ENCODE data around the gene SHROOM1. TPM values are rescaled to one million over a fixed set of nuclear protein-coding genes. Genes with fewer than 3 reads are reported as not detected.

The SHROOM1 gene
- total RNA-seq, 1 donor from 2014 or later = 4.5 TPM

DNA sequence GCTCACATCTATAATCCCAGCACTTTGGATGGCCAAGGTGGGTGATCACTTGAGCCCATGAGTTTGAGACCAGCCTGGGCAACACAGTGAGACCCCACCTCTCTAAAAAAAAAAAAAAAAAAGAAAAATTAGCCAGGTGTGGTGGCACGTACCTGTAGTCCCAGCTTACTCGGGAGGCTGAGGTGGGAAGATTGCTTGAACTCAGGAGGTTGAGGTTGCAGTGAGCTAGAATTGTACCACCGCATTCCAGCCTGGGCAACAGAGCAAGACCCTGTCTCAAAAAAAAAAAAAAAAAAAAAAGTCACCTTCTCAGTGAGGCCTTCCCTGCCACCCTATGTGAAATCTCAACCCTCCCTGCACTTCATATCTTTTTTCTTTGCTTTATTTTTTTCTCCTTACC, 39.4 kb downstream of the SHROOM1 start:
- Mint-ChIP-seq H3K36me3 (ENCODE audit: unreplicated experiment) (no peaks in the 10 kb centered on the region), H3K9me3 (ENCODE audit: unreplicated experiment) (no peaks in the 10 kb centered on the region), H3K27me3 (ENCODE audit: unreplicated experiment) (peaks cover 23% of the 10 kb centered on the region), H3K4me1 (ENCODE audit: unreplicated experiment) (no peaks in the 10 kb centered on the region), H3K4me3 (ENCODE audit: unreplicated experiment) (no peak overlapping the region), H3K27ac (ENCODE audit: unreplicated experiment) (no peak overlapping the region)
- no peak for DNase-seq (ENCODE audit: extremely low spot score, unreplicated experiment)
- TF ChIP-seq, protein P1, sequence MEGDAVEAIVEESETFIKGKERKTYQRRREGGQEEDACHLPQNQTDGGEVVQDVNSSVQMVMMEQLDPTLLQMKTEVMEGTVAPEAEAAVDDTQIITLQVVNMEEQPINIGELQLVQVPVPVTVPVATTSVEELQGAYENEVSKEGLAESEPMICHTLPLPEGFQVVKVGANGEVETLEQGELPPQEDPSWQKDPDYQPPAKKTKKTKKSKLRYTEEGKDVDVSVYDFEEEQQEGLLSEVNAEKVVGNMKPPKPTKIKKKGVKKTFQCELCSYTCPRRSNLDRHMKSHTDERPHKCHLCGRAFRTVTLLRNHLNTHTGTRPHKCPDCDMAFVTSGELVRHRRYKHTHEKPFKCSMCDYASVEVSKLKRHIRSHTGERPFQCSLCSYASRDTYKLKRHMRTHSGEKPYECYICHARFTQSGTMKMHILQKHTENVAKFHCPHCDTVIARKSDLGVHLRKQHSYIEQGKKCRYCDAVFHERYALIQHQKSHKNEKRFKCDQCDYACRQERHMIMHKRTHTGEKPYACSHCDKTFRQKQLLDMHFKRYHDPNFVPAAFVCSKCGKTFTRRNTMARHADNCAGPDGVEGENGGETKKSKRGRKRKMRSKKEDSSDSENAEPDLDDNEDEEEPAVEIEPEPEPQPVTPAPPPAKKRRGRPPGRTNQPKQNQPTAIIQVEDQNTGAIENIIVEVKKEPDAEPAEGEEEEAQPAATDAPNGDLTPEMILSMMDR (IDR thresholded peaks at IDR 0.05) = no peak

DNA sequence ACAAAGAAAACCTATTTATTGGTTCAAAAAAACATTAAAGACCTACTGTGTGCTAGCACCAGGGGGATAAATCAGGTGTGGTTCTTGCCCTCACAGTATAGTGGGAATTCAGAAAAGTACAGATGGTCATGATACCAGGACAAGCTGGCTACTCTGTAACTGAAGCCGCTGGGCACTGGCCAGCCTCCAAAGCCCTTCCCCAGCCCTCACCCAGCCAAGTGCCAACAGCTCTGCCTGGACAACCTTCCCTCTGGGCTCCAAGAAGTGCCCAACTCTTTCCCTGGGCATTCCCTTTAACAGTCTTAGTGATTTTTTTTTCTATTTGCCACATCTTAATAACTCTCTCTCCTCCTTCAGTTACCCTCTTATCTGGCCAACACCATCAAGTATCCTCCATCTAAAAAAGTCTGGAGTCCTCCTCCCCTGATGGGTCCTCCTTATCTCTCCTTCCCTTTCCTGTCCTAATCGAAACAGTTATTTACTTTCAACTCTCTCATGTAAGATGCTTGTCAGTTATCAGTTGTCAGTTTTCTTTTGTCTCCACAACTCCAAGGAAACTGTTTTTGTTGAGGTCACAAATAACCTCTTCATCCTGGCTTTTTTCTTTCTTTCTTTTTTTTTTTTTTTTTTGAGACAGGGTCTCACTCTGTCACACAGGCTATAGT, 40.1 kb downstream of the SHROOM1 start:
- peaks cover 23% of the 10 kb centered on the region for H3K27me3 Mint-ChIP-seq (ENCODE audit: unreplicated experiment)
- no peak overlapping the region for H3K4me3 Mint-ChIP-seq (ENCODE audit: unreplicated experiment)
- no peaks in the 10 kb centered on the region for H3K4me1 Mint-ChIP-seq (ENCODE audit: unreplicated experiment)
- DNase-seq (ENCODE audit: extremely low spot score, unreplicated experiment) = no peak
- H3K9me3 Mint-ChIP-seq (ENCODE audit: unreplicated experiment) = no peaks in the 10 kb centered on the region
- H3K36me3 Mint-ChIP-seq (ENCODE audit: unreplicated experiment) = no peaks in the 10 kb centered on the region
- TF ChIP-seq, protein P1 (IDR thresholded peaks at IDR 0.05) = no peak
- no peak overlapping the region for H3K27ac Mint-ChIP-seq (ENCODE audit: unreplicated experiment)

DNA sequence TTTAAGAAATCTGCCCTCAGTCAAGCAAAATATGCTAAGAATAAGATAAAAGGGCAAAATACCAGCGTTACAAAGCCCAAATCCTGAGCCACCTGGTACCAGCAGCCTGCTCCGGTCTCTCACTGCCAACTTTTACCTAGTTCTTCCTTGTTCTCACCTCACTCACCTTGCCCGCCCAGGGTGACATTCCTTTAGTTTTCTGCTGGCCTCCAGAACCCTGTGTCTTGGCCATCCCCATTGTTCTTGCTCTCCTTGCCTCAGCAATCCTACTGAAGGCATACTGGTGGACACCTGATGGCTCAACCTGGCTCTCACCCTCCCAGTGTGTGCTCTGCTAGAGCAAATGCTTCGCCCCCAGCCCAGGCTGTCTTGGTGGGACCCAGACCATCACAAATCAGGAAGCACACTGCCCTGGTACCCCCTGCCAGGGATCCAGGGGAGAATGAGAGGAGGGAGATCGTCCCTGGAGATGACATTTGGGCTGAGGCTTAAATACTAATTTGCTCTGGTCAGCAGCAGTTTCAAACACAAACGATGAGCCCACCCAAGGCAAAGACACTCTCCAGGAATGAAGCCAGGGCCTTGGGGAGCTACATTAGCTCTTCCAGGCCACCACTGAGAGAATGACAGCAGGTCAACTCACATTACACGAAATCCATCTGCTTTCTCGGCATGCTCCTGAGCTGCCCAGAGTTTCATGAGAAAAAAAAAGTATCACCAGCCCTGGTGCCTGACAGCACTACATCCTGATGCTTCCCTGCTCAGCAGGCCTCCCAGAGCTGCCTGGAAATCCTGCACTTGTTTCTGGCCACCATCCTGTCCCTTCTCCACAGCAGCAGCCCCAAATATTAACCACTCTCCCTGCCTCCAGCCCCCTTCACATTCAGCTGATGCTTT, 41.2 kb downstream of the SHROOM1 start:
- peaks cover 4% of the 10 kb centered on the region for H3K4me1 Mint-ChIP-seq (ENCODE audit: unreplicated experiment)
- no peaks in the 10 kb centered on the region for H3K36me3 Mint-ChIP-seq (ENCODE audit: unreplicated experiment)
- no peak for DNase-seq (ENCODE audit: extremely low spot score, unreplicated experiment)
- H3K9me3 Mint-ChIP-seq (ENCODE audit: unreplicated experiment) = no peaks in the 10 kb centered on the region
- H3K27ac Mint-ChIP-seq (ENCODE audit: unreplicated experiment) = no peak overlapping the region
- no peak overlapping the region for H3K4me3 Mint-ChIP-seq (ENCODE audit: unreplicated experiment)
- H3K27me3 Mint-ChIP-seq (ENCODE audit: unreplicated experiment) = peaks cover 18% of the 10 kb centered on the region
- TF ChIP-seq, protein P1 (IDR thresholded peaks at IDR 0.05) = no peak

DNA sequence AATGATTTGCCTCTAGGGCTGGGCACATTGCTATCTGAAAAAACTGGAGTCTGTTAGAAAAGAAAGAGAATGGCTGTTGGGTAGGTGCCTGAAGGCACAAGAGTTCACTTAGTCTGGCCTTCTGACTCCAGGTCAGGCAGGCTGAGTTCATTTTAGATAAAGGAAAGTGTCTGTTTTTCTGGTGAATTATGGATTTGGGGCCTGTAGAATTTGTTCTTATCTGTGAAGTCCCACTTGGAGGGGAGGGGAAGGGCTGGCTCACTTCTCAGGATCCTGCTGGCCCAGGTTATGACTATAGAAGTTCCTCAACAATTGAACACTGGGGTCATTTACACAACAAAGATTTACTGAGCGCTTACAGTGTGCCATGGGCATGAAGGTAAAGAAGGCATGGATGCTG, 41.9 kb downstream of the SHROOM1 start:
- Mint-ChIP-seq H3K27me3 (ENCODE audit: unreplicated experiment) (peaks cover 18% of the 10 kb centered on the region), H3K9me3 (ENCODE audit: unreplicated experiment) (no peaks in the 10 kb centered on the region), H3K36me3 (ENCODE audit: unreplicated experiment) (no peaks in the 10 kb centered on the region), H3K4me3 (ENCODE audit: unreplicated experiment) (no peak overlapping the region), H3K4me1 (ENCODE audit: unreplicated experiment) (peaks cover 4% of the 10 kb centered on the region), H3K27ac (ENCODE audit: unreplicated experiment) (no peak overlapping the region)
- DNase-seq (ENCODE audit: extremely low spot score, unreplicated experiment) = no peak
- TF ChIP-seq, protein P1 (IDR thresholded peaks at IDR 0.05) = no peak

DNA sequence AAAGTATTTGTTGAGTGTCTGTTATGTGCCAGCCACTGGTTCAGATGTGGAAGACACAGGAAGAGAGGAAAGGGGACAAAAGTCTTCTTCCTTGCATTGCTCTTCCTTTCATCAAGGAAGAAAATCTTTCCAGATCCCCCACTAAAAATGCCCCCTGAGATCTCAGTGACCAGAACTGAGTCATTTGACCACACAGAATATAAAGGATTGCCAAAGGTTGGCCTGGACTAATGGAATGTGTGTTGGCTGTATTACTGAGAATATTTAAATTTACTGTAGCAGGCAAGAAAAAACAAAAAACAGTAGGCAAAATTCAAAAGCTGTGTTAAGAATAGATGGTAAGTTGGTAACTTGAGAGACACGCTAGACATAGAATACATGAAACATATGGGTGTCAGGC, 43.4 kb downstream of the SHROOM1 start:
- Mint-ChIP-seq H3K4me3 (ENCODE audit: unreplicated experiment) (no peak overlapping the region), H3K27ac (ENCODE audit: unreplicated experiment) (no peak overlapping the region), H3K27me3 (ENCODE audit: unreplicated experiment) (peaks cover 8% of the 10 kb centered on the region), H3K36me3 (ENCODE audit: unreplicated experiment) (no peaks in the 10 kb centered on the region), H3K4me1 (ENCODE audit: unreplicated experiment) (peaks cover 4% of the 10 kb centered on the region), H3K9me3 (ENCODE audit: unreplicated experiment) (no peaks in the 10 kb centered on the region)
- TF ChIP-seq, protein P1 (IDR thresholded peaks at IDR 0.05) = no peak
- no peak for DNase-seq (ENCODE audit: extremely low spot score, unreplicated experiment)

Data from osteocyte (in vitro differentiated cells).